Subcutaneous abdominal adipose tissue (tissue), 5 donors: Measurements from ENCODE around the gene B9D1.

Experiments used
- H3K27ac ChIP-seq: one replicate; pipeline ENCODE4 v1.7.0; 2013; ENCODE audit warnings: low read depth, mild to moderate bottlenecking, inconsistent platforms, low read length, moderate library complexity
- H3K27me3 ChIP-seq, 5 donors: one replicate each; pipeline ENCODE4 v1.7.0; 2013; ENCODE audit warnings: low read length in 5 of 5, inconsistent platforms in 1 of 5; ENCODE audit not compliant: control insufficient read depth in 5 of 5, insufficient read depth in 4 of 5
- H3K36me3 ChIP-seq, 5 donors: one replicate each; pipeline ENCODE4 v1.7.0; 2013; ENCODE audit warnings: low read length in 5 of 5; ENCODE audit not compliant: control insufficient read depth in 5 of 5, insufficient read depth in 5 of 5
- H3K4me1 ChIP-seq, 5 donors: one replicate each; pipeline ENCODE4 v1.7.0; 2013; ENCODE audit warnings: low read length in 5 of 5, mild to moderate bottlenecking in 3 of 5, moderate library complexity in 1 of 5; ENCODE audit not compliant: control insufficient read depth in 5 of 5, insufficient read depth in 5 of 5
- H3K4me3 ChIP-seq, 5 donors: one replicate each; pipeline ENCODE4 v1.7.0; 2013; ENCODE audit warnings: low read length in 5 of 5, low read depth in 1 of 5
- H3K9ac ChIP-seq, 5 donors: one replicate each; pipeline ENCODE4 v1.7.0; 2013; ENCODE audit warnings: low read length in 5 of 5, mild to moderate bottlenecking in 4 of 5, moderate library complexity in 3 of 5
- H3K9me3 ChIP-seq, 5 donors: one replicate each; pipeline ENCODE4 v1.7.0; 2013; ENCODE audit warnings: low read length in 5 of 5; ENCODE audit not compliant: control insufficient read depth in 5 of 5
- donor health status: healthy.
- donor health status: healthy.
- donor health status: healthy.
- donor health status: healthy.
- donor health status: healthy.

The B9D1 gene

GRCh38 chr17:19368229-19368628 lies 5.7 kb upstream of the B9D1 start:
- H3K9me3 ChIP-seq = no peaks in the 10 kb centered on the region
- no peak overlapping the region for H3K9ac ChIP-seq
- H3K27ac ChIP-seq = no peak overlapping the region
- H3K4me1 ChIP-seq = peaks cover 10 to 23% (median 19%) of the 10 kb centered on the region in 5 donors
- no peak overlapping the region for H3K4me3 ChIP-seq
- H3K36me3 ChIP-seq = no peaks in the 10 kb centered on the region
- H3K27me3 ChIP-seq = no peaks in the 10 kb centered on the region

GRCh38 chr17:19366637-19366972 lies 4.1 kb upstream of the B9D1 start:
- H3K9me3 ChIP-seq = no peaks in the 10 kb centered on the region
- H3K4me1 ChIP-seq = peaks cover 12 to 33% (median 29%) of the 10 kb centered on the region in 5 donors
- H3K9ac ChIP-seq = no peak overlapping the region
- H3K4me3 ChIP-seq = no peak overlapping the region
- no peaks in the 10 kb centered on the region for H3K27me3 ChIP-seq
- no peak overlapping the region for H3K27ac ChIP-seq
- H3K36me3 ChIP-seq = no peaks in the 10 kb centered on the region

GRCh38 chr17:19365833-19366636 lies 3.5 kb upstream of the B9D1 start:
- peaks cover 11 to 30% (median 28%) of the 10 kb centered on the region in 5 donors for H3K4me1 ChIP-seq
- no peak overlapping the region for H3K4me3 ChIP-seq
- H3K27ac ChIP-seq = no peak overlapping the region
- no peaks in the 10 kb centered on the region for H3K27me3 ChIP-seq
- no peaks in the 10 kb centered on the region for H3K36me3 ChIP-seq
- H3K9ac ChIP-seq = no peak overlapping the region
- no peaks in the 10 kb centered on the region for H3K9me3 ChIP-seq

GRCh38 chr17:19365499-19365817 lies 2.9 kb upstream of the B9D1 start:
- Histone ChIP-seq H3K9me3 (no peaks in the 10 kb centered on the region), H3K27me3 (no peaks in the 10 kb centered on the region), H3K36me3 (no peaks in the 10 kb centered on the region), H3K27ac (no peak overlapping the region), H3K4me3 (no peak overlapping the region), H3K9ac (no peak overlapping the region), H3K4me1 (peaks cover 6 to 24% (median 22%) of the 10 kb centered on the region in 5 donors)

GRCh38 chr17:19364699-19365498 lies 2.4 kb upstream of the B9D1 start:
- H3K9ac ChIP-seq = no peak overlapping the region
- H3K9me3 ChIP-seq = no peaks in the 10 kb centered on the region
- no peak overlapping the region for H3K27ac ChIP-seq
- H3K4me1 ChIP-seq = peaks cover 2 to 19% (median 16%) of the 10 kb centered on the region in 5 donors
- H3K4me3 ChIP-seq = no peak overlapping the region
- H3K27me3 ChIP-seq = no peaks in the 10 kb centered on the region
- no peaks in the 10 kb centered on the region for H3K36me3 ChIP-seq

GRCh38 chr17:19363460-19364035 lies 1.0 kb upstream of the B9D1 start:
- Histone ChIP-seq H3K9ac (no peak overlapping the region), H3K4me3 (no peak overlapping the region), H3K27me3 (no peaks in the 10 kb centered on the region), H3K9me3 (no peaks in the 10 kb centered on the region), H3K4me1 (peaks cover 2 to 19% (median 15%) of the 10 kb centered on the region in 5 donors), H3K36me3 (no peaks in the 10 kb centered on the region), H3K27ac (no peak overlapping the region)

- no peak overlapping the region for H3K27ac ChIP-seq
- no peaks in the 10 kb centered on the region for H3K27me3 ChIP-seq
- no peaks in the 10 kb centered on the region for H3K36me3 ChIP-seq
- H3K9me3 ChIP-seq = no peaks in the 10 kb centered on the region
- peak overlapping the region in 1 of 5 donors; percentile 53 for H3K9ac ChIP-seq
- peaks cover 2 to 19% (median 15%) of the 10 kb centered on the region in 5 donors for H3K4me1 ChIP-seq
- peak overlapping the region in 4 of 5 donors; percentile 79 to 87 (median 82) for H3K4me3 ChIP-seq
Observed at GRCh38 chr17:19363114-19363438, 553 bp upstream of the B9D1 start.

- peak overlapping the region; percentile 62 to 87 (median 82) for H3K4me3 ChIP-seq
- peak overlapping the region; percentile 67 for H3K27ac ChIP-seq
- no peaks in the 10 kb centered on the region for H3K9me3 ChIP-seq
- H3K36me3 ChIP-seq = peaks cover 0 to 4% (median 0%) of the 10 kb centered on the region in 5 donors
- no peaks in the 10 kb centered on the region for H3K27me3 ChIP-seq
- peaks cover 2 to 19% (median 15%) of the 10 kb centered on the region in 5 donors for H3K4me1 ChIP-seq
- peak overlapping the region in 3 of 5 donors; percentile 22 to 60 (median 56) for H3K9ac ChIP-seq
Observed at GRCh38 chr17:19361944-19362276, 613 bp downstream of the B9D1 start.

- H3K9ac ChIP-seq = peak overlapping the region in 1 of 5 donors; percentile 22
- H3K9me3 ChIP-seq = no peaks in the 10 kb centered on the region
- H3K27ac ChIP-seq = no peak overlapping the region
- no peak overlapping the region for H3K4me3 ChIP-seq
- H3K4me1 ChIP-seq = peaks cover 2 to 19% (median 15%) of the 10 kb centered on the region in 5 donors
- peaks cover 0 to 4% (median 3%) of the 10 kb centered on the region in 5 donors for H3K36me3 ChIP-seq
- H3K27me3 ChIP-seq = no peaks in the 10 kb centered on the region
Observed at GRCh38 chr17:19361326-19361725, 1.2 kb downstream of the B9D1 start.

- Histone ChIP-seq H3K4me3 (no peak overlapping the region), H3K9me3 (no peaks in the 10 kb centered on the region), H3K9ac (no peak overlapping the region), H3K36me3 (peaks cover 0 to 4% (median 3%) of the 10 kb centered on the region in 5 donors), H3K27ac (no peak overlapping the region), H3K27me3 (no peaks in the 10 kb centered on the region), H3K4me1 (peaks cover 2 to 19% (median 15%) of the 10 kb centered on the region in 5 donors)
Observed at GRCh38 chr17:19360772-19361171, 1.8 kb downstream of the B9D1 start.
